Stomach (tissue), 9 donors: ENCODE measurements around the gene SERTAD3. TPM values are rescaled to one million over a fixed set of nuclear protein-coding genes. Genes with fewer than 3 reads are reported as not detected.
A peak's percentile ranks its signal among the peaks of the same experiment; 100 is the strongest.
"Not testable (repeated sequence)": the region's sequence is repeated elsewhere in the genome, so short reads cannot be mapped to it uniquely, and the experiment has no call there.

ENCODE experiments used
- DNase-seq, 2 donors: peaks; one replicate each; pipeline versions ENCODE4 v3.0.0 to v3.0.0-alpha.2; 2013 to 2019
- H3K27ac ChIP-seq, 5 donors: fragments of 200-600 bp in 4 of 5; sonication (generic) in 4 of 5; one replicate each; pipeline ENCODE4 v1.5.1; 2013 to 2019; ENCODE audit warnings: mild to moderate bottlenecking in 1 of 5, moderate library complexity in 1 of 5
- H3K27me3 ChIP-seq, 3 donors: fragments of 200-600 bp; sonication (generic); one replicate each; pipeline ENCODE4 v1.5.1; 2017 to 2019; ENCODE audit warnings: mixed run types in 1 of 3
- H3K36me3 ChIP-seq, 4 donors: fragments of 200-600 bp; sonication (generic); 1 replicate in 3 of 4; 2 replicates in 1 of 4; pipeline ENCODE4 v1.5.1; 2016 to 2019
- H3K4me1 ChIP-seq, 4 donors: fragments of 200-600 bp; sonication (generic); one replicate each; pipeline ENCODE4 v1.5.1; 2016 to 2019
- H3K4me3 ChIP-seq, 4 donors: fragments of 200-600 bp; sonication (generic) in 3 of 4; one replicate each; pipeline ENCODE4 v1.5.1; 2016 to 2019; ENCODE audit warnings: mild to moderate bottlenecking in 1 of 4
- H3K9me3 ChIP-seq, 4 donors: fragments of 200-600 bp; sonication (generic); one replicate each; pipeline ENCODE4 v1.5.1; 2016 to 2019
- CTCF ChIP-seq, 7 experiments: fragments of 450-650 bp in 4 of 7; fragments of 200-600 bp in 3 of 7; sonication (generic) in 3 of 7; IDR thresholded peaks; one replicate each; pipeline ENCODE4 v1.5.1; 2016 to 2019; ENCODE audit warnings: antibody characterized with exemption in 7 of 7, control low read depth in 2 of 7, mild to moderate bottlenecking in 1 of 7
- EP300 ChIP-seq: sonication (generic); formaldehyde crosslinking; IDR thresholded peaks from one replicate; pipeline ENCODE4 v1.6.1; 2017; ENCODE audit warnings: antibody characterized with exemption
- POLR2A ChIP-seq, 4 donors: fragments of 450-650 bp; IDR thresholded peaks; one replicate each; pipeline ENCODE4 v1.6.1; 2016; ENCODE audit warnings: antibody characterized with exemption in 4 of 4, control low read depth in 2 of 4, mild to moderate bottlenecking in 1 of 4, moderate library complexity in 1 of 4
- POLR2AphosphoS5 ChIP-seq, 3 donors: sonication (generic); formaldehyde crosslinking; IDR thresholded peaks; one replicate each; pipeline ENCODE4 v1.6.1; 2016; ENCODE audit warnings: antibody characterized with exemption in 3 of 3
- WGBS, 5 donors: extraction: QIAGEN DNeasy Blood & Tissue Kit in 3 of 5; methylation state at CpG; one replicate each; pipeline versions ENCODE4 v1.1.5 to v1.1.7; 2013 to 2018; 5-methylcytosine and 5-hydroxymethylcytosine counted together
- intact Hi-C: fragments of 100-400 bp; cut with DNase I; formaldehyde crosslinking; loops from one replicate; pipeline ENCODE4 v1.15.1; 2023; ENCODE audit warnings: low total_unique reads
- polyA plus RNA-seq, 3 donors: library from polyadenylated mRNA; stranded (reverse); fragments of 200-250 nt; gene quantifications; one replicate each; pipeline ENCODE4 v1.2.3, GENCODE V29; 2013
- total RNA-seq, 5 donors: library from RNA; depleted of rRNA; stranded (reverse); fragments of >200 nt; gene quantifications; one replicate each; pipeline versions ENCODE4 v1.1.0 to v1.2.3, GENCODE V29; 2014 to 2016
- donor health status: healthy with polysubstance abuse.
- donor health status: Bipolar disorder and iron deficiency.
- donor health status: healthy.

Gene SERTAD3
- total and polyA plus RNA-seq, 8 donors, result 6.2 to 41.4 (median 27.7) TPM

GRCh38 chr19:40438284-40438683 lies 5.9 kb downstream of the SERTAD3 start:
- WGBS, 5 donors, result 87 to 96% (median 92%) methylated on average over 3 of the region's 3 CpGs
- peaks cover 19 to 23% (median 21%) of the 10 kb centered on the region in 4 donors for H3K36me3 ChIP-seq
- no peak for TF ChIP-seq CTCF (IDR thresholded peaks at IDR 0.05)
- no peak for TF ChIP-seq POLR2AphosphoS5 (IDR thresholded peaks at IDR 0.05)
- no peak for TF ChIP-seq POLR2A (IDR thresholded peaks at IDR 0.05)
- TF ChIP-seq EP300, result no peak
- DNase-seq, result no peak
- H3K4me3 ChIP-seq, result no peak overlapping the region
- no peaks in the 10 kb centered on the region for H3K9me3 ChIP-seq
- peak overlapping the region in 1 of 5 donors; percentile 14 for H3K27ac ChIP-seq
- intact Hi-C loops, result no loop called here
- no peaks in the 10 kb centered on the region for H3K27me3 ChIP-seq
- peaks cover 21 to 49% (median 39%) of the 10 kb centered on the region in 4 donors for H3K4me1 ChIP-seq

DNA sequence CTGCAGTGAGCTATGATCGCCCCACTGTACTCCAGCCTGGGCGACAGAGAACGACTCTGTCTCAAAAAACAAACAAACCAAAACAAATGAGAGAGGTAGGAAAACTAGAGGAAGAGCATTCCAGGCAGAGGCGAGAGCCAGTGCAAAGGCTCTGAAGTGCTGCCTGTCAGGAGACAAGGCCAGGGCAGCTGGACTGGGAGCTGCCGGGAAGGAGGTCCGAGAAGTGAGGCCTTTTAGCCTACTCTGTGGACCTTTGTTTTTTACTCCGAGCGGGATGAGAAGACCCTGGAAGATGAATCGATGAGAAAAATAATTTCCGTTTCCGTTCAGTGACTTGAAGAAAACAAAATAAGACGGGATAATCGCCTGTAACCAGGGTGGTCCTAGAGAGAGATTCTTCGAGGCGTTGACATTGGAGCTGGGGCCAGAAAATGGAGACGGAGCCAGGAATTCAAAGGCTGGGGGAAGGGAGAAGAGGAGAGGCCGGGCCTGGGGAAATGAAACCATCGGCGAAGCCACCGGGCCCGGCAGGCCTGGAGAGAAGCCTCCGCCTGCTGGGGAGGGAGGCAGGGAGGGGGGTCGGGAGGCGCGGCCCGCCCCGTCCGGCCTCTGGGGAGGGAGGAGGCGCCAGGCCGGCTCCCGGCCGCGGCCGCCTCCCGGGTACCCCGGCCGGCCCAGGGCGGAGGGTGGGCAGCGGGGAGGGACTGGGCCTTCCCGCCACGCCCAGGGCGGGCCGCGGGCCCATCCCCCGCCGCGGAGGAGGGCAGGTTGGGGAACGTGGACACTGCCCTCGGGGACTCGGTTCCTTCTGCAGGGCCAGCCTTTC lies 10.5 kb downstream of the SERTAD3 start:
- no peaks in the 10 kb centered on the region for H3K27me3 ChIP-seq
- peaks cover 16 to 30% (median 27%) of the 10 kb centered on the region in 4 donors for H3K4me1 ChIP-seq
- H3K27ac ChIP-seq, result peak overlapping the region; percentile 84 to 97 (median 95)
- DNase-seq, result peak; percentile 91 to 97
- intact Hi-C loops, result no loop called here
- 1 to 6% (median 2%) methylated on average over 29 to 50 of the region's 50 CpGs for WGBS, 5 donors
- H3K4me3 ChIP-seq, result peak overlapping the region; percentile 40 to 50 (median 44)
- TF ChIP-seq POLR2A (IDR thresholded peaks at IDR 0.05) (no peak), EP300 (no peak), POLR2AphosphoS5 (IDR thresholded peaks at IDR 0.05) (peak in 2 of 3 donors; percentile 40 to 50), CTCF (IDR thresholded peaks at IDR 0.05) (no peak)
- no peaks in the 10 kb centered on the region for H3K9me3 ChIP-seq
- H3K36me3 ChIP-seq, result no peaks in the 10 kb centered on the region

GRCh38 chr19:40432760-40433159 lies 11.4 kb downstream of the SERTAD3 start:
- DNase-seq, H3K27me3 ChIP-seq, H3K36me3 ChIP-seq, H3K9me3 ChIP-seq, intact Hi-C loops: not testable (repeated sequence)
- H3K27ac ChIP-seq, result peak overlapping the region; percentile 84 to 97 (median 95)
- WGBS, 5 donors, result 25 to 34% (median 27%) methylated on average over 7 of the region's 7 CpGs
- peaks cover 16 to 30% (median 27%) of the 10 kb centered on the region in 4 donors for H3K4me1 ChIP-seq
- H3K4me3 ChIP-seq, result peak overlapping the region; percentile 40 to 50 (median 44)

- Histone ChIP-seq H3K9me3 (no peaks in the 10 kb centered on the region), H3K4me3 (no peak overlapping the region), H3K36me3 (no peaks in the 10 kb centered on the region), H3K27me3 (no peaks in the 10 kb centered on the region), H3K27ac (peak overlapping the region in 3 of 5 donors; percentile 92 to 97 (median 95)), H3K4me1 (peaks cover 16 to 32% (median 29%) of the 10 kb centered on the region in 4 donors)
- no peak for DNase-seq
- no peak for TF ChIP-seq POLR2AphosphoS5 (IDR thresholded peaks at IDR 0.05)
- no peak for TF ChIP-seq EP300
- no peak for TF ChIP-seq POLR2A (IDR thresholded peaks at IDR 0.05)
- no peak for TF ChIP-seq CTCF (IDR thresholded peaks at IDR 0.05)
- intact Hi-C loops, result no loop called here
- 82 to 93% (median 86%) methylated on average over 3 of the region's 3 CpGs for WGBS, 5 donors
Observed at GRCh38 chr19:40431698-40432097, 12.4 kb downstream of the SERTAD3 start.

- H3K27me3 ChIP-seq, DNase-seq, H3K27ac ChIP-seq, H3K4me3 ChIP-seq, intact Hi-C loops, H3K9me3 ChIP-seq, H3K36me3 ChIP-seq: not testable (repeated sequence)
- H3K4me1 ChIP-seq, result peaks cover 16 to 38% (median 35%) of the 10 kb centered on the region in 4 donors
- 92 to 96% (median 95%) methylated on average over 10 of the region's 10 CpGs for WGBS, 5 donors
Observed at GRCh38 chr19:40430242-40430641, 13.9 kb downstream of the SERTAD3 start.

DNA sequence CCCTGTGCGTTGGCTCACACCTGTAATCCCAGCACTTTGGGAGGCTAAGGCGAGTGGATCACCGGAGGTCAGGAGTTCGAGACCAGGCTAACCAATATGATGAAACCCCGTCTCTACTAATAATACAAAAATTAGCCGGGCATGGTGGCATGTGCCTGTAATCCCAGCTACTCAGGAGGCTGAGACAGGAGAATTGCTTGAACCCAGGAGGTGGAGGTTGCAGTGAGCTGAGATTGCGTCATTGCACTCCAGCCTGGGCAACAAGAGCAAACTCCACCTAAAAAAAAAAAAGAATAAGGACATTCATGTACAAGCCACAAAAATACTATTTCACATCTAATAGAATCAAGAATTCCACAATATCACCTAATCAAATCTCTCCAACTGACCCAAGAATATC lies 15.9 kb downstream of the SERTAD3 start:
- H3K4me3 ChIP-seq, intact Hi-C loops, H3K27ac ChIP-seq, H3K9me3 ChIP-seq, H3K36me3 ChIP-seq, H3K27me3 ChIP-seq, DNase-seq: not testable (repeated sequence)
- 93 to 97% (median 96%) methylated on average over 7 of the region's 7 CpGs for WGBS, 5 donors
- peaks cover 23 to 40% (median 34%) of the 10 kb centered on the region in 4 donors for H3K4me1 ChIP-seq
